NCI-H2081 (cell line): Measurements from ENCODE around the gene PVALEF.

Experiments
- DNase-seq, 2 experiments: peaks; one replicate each; lab custom pipeline; 2025; lab: John Stamatoyannopoulos, UW

The PVALEF gene

DNA sequence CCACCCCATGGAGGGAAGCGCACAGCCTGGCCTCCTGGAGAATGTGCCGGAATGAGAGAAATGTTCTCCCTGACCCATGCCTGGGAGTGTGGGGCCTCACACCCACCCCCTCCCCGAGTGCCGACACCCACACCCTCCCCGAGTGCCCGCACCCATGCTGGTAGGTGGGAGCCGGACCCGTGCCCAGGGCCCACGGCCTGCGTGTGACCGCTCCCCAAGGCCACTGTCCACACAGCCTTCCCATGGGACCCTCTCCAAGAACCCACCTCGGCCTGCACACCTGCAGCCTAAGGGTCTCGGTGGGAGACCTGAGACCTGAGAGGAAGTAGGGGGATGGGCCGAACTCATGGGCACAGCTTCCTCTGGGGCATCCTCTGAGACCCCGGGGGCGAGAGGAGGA lies 3.3 kb upstream of the PVALEF start:
- no peak for DNase-seq

DNA sequence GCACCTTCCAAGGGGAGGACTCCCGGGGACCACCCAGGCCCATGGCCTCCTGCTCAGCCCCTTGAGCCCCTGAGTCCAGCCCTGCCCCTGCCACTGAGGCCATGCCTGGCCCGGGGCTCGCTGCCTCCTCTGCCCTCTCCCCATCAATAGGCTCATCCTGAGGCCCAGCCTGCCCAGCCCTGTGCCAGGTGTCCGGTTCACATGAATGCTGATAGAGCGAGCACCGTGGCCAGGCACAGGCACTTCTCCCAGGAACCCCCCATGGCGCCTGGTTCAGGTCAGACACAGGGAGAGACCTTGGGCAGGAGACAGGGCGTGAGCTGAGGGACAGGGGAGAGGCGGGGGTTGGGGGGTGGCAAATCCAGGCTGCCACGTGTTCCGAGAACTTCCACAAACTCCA lies 2.8 kb upstream of the PVALEF start:
- no peak for DNase-seq

DNA sequence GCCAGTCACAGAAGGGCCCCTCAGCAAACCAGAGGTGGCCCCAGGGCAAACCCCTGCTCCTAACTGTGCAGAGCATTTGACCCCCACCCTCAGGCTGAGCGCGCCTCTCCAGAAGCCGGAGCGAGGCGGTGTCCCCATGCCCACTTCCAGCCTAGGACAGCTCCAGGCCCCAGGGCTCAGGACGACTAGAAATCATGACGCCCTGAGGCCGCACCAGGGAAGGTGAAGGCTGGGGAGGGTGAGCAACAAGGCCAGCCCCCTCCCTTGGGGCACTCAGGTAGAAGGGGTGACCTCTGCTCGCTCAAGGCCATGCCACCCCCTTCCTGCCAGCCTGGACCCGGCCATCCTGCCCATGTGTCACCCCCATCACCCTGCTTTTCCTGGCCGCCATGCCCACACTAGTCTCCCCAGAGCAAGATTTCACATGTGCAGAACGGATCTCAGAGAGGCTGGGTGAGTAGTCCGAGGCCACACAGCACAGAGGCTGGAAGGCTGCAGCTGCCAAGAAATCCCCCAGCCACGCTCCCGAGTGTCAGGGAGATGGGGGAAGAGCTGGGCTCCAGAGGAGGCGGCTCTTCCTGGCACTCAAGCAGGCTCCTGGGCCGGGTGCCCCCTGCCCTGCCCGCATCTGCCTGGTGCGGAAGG lies 2.1 kb upstream of the PVALEF start:
- no peak for DNase-seq

DNA sequence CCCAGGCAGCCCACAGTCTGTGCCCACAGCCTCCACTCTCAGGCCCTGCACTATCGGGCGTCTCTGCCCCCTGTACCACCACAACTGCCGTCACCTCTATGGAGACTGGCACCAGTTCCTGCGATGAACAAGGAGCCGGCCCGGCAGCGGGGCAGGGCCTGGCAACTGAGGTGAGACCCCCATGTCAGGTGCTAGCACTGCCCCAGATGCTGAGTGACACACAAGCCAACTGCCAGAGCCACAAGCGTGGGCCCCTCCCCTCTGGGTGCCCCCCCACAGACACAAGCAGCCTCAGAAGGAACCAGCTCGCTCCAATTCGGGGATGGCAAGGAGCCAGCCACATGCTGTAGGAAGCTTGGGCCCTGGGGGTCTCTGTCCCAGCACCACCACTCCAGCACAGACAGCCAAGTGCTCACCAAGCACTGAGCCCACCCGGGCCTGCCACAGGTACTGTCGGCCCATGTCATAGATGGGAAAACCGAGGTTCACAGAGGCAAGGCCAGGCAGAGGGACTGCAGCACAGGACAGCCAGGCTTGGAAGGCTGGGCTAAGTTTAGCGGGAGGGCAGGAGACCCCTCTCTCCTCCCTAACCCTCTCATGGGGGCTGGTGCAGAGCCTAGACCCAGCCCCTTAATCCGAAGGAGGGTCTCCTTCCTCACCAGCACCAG lies 1.5 kb upstream of the PVALEF start:
- DNase-seq, result no peak

DNA sequence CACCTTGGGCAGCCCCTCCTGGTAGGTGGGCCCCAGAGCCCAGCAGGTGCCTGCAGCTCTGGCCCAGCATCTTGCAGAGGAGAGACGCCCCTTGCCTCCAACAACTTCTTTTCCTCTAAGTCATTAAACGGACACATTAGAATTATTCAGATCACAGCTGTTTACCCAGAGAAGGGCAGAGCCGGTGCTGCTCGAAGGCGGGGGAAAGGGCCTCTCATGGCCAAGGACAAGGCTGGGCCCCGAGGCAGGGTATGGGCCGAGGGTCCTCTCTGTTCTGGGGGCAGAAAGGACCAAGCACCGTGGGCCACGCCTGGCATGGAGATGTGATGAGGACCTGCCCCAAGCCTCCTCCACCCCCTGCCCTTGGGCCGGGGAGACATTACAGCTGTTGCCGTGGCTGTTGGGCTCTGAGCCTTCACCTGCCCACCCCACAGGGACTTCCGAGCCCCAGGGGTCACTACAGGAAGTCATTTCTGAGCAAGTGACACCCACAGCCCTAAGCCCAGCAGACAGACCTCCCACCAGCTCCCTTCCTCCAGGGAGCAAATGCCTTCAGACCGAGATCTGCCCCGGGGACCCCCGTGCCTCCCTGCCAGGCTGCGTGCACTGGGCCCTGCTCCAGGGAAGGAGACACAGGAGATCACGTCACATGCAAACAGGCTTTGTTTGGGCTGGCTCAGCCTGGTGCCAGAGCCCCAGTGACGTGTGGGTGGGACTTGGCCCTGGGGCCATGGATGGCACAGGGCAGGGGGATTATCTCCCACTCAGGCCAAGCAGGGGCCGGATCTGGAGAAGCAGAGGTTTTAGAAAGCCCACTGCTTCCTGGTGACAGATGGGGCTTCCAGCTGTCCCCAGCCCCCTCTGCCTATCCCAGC lies 699 bp upstream of the PVALEF start:
- peak; percentile 34 to 37 for DNase-seq

DNA sequence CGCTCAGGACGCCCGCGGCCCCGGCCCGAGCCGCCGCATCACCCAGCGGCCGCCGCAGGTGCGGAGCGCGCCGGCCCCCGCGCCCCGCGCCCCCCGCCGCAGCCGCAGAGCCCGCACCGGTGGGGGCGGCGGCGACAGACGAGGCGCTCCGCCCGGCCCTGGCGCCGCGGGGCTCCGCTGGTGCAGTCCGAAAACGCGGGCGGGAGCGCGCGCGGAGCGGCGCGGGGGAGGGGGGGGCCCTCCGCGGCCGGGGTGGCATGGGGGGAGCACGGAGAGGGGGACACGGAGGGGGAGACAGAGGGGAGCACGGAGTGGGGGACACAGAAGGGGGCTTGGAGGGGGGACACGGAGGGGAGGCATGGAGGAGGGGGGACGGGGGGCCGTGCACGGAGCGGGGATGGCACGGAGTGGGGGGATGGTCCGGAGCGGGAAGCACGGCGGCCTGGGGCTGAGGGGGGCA lies 756 bp downstream of the PVALEF start, which contains the start of gene AATK:
Gene AATK, minus strand, starts transcription at position 189 of the 460 bp plus-strand sequence. CDS start 229 bp downstream, outside the sequence.
- DNase-seq, result peak; percentile 19 to 30

DNA sequence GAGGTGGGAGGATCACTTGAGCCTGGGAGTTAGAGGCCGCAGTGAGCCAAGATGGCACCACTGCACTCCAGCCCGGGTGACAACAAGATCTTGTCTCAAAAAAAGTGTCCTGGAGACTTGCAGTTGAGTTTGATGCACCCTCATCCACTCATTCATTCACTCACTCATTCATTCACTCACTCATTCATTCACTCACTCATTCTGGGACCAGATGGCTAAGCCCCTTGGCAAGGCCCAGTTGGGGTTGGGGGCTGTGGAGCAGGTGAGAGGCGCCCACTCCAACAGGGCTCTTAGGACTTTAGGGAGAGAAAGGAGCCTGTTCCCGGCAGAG lies 1.9 kb downstream of the PVALEF start:
- DNase-seq, result no peak

DNA sequence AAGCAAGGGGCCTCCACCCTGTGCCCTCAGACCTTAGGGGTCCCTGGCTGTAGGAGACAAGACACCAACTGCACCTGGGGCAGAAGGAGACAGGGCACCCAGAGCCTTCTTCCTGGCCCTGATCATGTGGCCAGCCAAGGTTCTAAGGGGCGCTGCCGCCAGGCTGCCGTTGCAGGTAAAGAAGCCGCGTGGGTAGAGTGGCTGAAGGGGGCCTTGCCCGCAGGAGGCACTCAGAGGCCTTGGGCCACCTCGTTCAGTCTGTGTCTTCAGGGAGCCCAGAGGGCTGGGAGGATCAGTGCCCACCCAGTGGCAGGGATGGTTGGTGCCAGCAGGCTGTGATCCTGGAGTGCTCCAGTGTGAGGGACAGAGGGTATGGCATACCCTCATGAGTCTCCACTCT lies 2.3 kb downstream of the PVALEF start:
- no peak for DNase-seq

DNA sequence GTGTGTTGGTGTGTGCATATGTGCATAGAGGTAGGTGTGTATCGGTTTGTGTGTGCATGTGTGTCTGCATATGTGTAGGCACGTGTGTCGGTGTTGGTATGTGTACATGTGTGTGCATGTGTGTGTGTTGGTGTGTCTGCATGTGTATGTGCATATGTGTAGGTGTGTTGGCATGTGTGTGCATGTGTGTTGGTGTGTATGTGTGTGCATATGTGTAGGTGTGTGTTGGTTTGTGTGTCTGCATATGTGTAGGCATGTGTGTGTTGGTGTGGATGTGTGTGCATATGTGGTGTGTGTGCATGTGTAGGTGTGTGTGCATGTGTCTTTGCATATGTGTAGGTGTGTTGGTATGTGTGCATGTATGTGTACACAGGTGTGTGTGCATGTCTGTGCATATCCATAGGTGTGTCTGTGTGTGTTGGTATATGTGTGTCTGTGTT lies 4.6 kb downstream of the PVALEF start:
- DNase-seq, result no peak

DNA sequence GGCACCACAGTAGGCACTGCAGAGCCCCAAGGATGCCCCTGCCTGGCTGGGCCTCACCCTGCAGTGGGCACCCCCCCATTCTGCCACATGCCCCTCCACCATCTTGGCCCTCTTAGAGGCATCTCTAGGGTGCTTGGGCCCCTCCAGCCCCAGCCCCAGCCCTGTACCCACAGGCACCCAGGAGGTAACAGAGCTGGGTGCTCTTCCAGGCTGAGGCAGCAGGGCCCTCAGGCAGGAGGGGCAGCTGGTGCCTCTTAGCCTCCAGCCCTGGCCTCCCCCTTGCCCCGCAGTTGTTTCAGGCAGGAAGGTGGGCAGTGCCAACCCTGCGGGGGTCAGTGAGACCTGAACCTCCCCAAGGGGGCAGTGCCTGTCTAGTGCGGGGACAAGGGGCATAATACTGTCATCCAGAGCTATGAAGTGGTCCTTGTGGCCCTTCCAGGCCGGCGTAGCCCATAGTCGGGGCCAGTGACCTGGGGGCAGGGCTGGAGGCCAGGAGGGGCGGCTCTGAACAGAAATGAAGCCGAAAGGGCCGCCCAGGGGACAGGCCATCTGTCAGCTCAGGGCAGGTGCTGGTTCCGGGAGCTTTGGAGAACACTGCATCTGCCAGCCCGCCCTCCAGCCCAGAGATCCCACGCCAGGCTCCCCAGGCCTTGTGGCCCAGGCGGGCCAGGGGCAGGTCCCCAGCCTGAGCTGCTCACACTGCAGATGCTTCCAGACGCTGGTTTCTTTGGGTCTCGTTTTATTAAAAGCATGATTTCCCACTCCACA lies 5.6 kb downstream of the PVALEF start:
- DNase-seq, result no peak

DNA sequence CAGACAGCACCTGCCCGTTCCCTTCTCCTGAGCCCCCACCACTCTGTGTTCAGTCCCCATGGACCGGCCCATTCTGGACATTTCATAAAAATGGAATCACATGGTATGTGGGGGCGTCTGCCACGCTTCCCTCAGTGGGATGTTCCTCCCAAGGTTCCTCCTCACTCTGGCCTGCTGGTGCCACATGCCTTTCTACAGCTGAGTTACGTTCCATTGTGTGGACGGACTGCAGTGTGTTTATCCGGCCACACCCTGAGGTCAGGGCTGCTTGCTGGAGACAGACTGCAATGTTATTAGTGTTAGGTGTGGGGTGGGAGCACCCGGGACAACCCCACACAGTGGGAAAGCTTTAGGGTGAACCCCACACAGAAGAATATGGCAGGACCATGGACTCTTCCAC lies 6.6 kb downstream of the PVALEF start:
- DNase-seq, result no peak

DNA sequence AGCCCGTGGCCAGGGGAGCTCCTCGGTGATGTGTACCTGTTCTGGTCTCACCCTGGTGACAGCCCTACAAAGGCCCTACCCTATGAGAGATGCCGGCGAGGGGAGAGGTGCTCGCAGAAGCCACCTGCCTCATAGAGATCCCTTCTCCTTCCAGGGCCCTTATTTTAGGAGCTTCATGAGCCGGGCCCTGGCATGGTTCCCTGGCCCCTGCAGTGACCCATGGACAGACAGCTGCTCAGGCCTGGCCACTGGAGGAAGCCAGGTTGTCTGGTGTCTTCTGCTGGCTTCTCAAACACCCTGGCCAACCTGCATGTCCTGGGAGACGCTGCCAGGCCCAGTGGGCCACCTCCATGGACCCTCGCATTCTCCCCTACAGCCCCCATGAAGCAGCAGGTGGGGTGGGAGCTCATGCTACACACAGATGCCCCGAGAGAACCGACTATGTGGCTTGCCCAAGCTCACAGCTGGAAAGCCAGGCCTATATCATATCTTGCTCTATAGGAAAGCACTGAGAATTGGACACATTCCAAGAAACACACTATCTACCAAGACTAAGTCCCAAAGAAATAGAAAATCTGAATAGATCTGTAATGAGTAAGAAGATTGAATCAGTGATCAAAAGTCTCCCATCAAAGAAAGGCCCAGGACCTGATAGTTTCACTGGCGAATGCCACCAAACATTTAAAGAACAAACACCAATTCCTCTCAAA lies 7.9 kb downstream of the PVALEF start:
- DNase-seq, result no peak

DNA sequence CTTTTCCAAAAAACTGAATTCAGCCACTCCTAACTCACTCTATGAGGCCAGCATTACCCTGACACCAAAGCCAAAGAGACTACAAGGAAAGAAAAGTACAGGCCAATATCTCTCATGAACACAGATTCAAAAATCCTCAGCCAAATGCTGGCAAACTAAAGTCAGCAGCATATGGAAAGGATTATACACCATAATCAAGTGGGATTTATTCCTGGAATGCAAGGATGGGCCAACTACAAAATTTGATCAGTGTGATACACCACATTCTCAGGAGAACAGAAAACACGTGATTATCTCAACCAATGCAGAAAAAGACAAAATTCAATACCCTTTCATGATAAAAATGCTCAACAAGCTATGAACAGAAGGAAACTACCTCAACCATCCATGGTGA lies 8.5 kb downstream of the PVALEF start:
- no peak for DNase-seq

DNA sequence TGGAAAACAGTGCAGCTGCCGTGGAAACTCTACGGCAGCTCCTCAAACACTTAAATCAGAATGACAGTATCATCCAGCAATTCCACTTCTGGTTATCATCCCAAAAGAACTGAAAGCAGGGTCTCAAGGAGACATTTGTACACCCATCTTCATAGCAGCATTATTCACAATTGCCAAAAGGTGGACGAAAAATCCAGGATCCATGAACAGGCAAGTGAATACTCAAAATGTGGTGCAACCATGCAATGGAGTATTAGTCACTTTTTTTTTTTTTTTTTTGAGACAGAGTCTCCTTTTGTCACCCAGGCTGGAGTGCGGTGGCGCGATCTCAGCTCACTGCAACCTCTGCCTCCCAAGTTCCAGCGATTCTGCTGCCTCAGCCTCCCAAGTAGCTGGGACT lies 11.4 kb downstream of the PVALEF start:
- DNase-seq, result no peak

DNA sequence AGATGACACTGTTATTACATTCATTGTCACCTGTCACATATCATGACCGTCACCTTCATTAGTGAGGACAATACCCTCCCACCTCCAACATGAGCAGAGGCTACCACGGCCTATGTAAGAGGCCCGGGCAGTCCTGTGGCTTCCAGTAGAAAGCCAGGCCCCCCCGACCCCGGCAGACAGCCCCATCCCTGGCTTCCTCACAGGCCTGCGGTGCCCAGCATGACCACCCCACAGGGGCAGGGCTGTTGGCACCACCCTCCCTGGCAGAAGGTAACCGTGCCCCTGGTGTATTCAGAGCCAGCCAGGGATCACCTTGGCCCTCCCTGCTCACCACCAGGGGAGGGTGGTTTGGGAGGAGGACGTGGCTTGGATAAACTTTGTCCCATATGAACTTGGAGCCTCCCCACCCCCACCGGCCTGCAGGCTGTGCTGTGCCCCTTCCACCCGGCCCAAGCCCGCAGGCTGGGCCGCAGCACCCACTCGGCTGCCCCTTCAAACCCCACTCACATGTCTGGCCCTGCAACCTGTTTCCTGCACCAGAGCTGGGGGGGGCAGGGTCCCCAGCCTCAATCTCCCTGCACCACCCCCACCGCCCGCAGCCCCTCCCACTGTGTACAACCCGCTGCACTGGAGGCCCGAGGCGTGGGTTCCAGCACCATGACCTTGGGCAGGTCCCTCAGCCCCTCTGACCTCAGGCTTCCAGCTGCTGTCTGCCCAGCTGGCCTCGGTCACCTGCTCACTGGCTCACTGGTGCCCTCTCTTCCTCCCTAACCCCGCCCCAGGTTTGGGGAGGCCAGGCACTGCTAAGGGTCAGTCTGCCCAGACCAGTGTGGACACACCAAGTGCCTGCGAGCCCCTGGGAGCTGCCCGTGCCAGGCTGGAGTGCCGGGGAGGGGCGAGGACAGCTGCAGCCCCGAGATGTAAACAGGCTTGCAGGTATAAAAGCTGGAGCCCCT lies 13.1 kb downstream of the PVALEF start:
- DNase-seq, result no peak

DNA sequence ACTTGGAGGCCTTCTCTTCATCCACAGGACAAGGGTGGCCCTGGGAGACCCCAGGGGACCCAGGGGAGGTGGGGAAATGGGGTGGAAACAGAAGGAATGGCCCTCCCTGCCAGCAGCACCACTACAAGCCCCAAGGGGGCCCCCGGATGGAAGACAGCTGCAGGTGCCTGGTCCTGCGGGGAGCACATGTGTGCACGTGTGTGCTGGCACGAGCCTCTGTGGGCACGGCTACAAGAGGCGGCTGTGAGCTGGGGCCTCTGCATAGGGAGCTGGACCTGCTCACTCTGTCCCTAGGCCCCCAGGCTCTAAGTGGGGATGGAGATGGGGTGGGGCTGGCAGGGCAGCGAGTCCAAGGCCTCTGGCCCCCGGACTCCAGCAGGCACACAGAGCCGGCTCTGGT lies 13.9 kb downstream of the PVALEF start:
- DNase-seq, result no peak

DNA sequence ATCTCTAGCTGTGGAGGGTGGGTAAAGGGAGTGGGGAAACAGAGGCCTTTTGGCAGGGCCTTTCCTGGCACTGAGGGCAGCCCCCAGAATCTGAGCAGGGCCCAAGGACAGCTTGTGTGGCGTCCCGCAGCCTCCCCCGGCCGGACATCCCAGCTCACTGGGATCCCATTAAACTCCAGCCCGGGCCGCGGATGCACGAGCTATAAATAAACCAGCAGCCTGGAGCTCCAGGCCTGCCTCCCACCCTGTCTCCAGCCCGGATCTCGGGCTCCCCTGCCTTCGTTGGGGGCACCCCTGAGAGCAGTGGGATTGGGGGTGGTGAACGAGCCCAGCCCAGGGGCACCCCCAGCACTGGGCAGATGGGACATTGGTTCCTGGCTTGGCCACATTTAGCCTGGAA lies 14.6 kb downstream of the PVALEF start:
- no peak for DNase-seq

DNA sequence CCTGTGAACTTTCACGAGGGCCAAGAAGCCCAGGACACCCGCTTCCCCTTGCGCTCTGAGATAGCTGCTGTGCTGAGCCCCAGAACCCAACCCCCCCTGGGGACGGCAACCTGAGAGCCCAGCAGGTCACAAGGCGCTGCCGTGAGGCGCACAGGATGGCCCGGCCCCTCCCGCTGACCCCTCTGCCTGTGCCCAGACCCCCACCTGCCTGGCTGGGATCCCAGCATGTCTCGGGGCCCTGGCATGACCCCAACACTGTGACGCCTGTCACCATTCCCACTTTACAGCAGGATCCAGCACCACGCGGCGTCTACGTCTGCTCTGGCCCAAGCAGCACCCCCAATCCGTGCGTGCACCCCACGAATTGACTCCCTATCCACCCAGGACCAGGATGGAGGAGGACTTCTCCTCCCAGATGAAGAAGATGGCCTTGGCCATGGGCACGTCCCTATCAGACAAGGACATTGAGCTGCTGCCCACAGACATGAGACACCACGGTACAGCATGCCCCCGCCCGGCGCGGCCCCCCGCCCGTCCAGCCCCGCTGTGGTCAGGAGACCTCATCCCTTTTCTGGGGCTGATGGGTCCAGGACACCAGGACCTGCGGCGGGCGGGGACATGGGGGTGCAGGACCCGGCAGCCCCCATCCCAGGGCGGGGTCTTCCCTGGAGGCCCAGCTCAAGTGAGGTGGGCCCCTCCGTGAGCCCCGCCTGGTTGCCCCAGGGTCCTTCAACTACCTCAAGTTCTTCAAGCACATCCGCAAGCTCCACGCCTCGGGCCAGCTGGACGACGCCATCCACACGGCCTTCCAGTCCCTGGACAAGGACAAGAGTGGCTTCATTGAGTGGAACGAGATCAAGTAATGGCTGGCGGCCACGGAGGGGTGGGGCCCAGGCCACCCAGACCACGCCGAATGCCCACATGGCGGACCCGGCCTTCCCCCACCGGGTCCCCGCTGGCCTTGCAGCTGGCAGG lies 15.8 kb downstream of the PVALEF start:
- DNase-seq, result no peak

DNA sequence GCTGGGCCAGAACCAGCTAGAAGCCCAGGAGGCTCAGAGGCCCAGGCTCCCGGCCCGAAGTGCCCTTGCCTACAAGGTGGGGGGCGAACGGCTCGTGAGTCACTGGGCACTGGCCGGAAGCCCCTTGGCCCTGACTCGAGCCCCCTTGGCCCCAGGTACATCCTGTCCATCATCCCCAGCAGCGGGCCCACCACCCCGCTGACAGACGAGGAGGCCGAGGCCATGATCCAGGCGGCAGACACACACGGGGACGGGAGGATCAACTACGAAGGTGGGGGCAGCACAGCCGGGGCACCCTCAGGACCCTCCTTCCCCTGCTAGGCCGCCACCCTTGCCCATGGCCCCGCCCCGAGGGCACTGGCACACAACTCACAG lies 16.5 kb downstream of the PVALEF start:
- DNase-seq, result no peak
